ENCODE results near the gene TTLL8. TPM values are rescaled to one million over a fixed set of nuclear protein-coding genes. Genes with fewer than 3 reads are reported as not detected.

Gene TTLL8
- polyA plus RNA-seq, 2 of the 4 experiments (the other 2 are of a cell fraction): not detected

DNA sequence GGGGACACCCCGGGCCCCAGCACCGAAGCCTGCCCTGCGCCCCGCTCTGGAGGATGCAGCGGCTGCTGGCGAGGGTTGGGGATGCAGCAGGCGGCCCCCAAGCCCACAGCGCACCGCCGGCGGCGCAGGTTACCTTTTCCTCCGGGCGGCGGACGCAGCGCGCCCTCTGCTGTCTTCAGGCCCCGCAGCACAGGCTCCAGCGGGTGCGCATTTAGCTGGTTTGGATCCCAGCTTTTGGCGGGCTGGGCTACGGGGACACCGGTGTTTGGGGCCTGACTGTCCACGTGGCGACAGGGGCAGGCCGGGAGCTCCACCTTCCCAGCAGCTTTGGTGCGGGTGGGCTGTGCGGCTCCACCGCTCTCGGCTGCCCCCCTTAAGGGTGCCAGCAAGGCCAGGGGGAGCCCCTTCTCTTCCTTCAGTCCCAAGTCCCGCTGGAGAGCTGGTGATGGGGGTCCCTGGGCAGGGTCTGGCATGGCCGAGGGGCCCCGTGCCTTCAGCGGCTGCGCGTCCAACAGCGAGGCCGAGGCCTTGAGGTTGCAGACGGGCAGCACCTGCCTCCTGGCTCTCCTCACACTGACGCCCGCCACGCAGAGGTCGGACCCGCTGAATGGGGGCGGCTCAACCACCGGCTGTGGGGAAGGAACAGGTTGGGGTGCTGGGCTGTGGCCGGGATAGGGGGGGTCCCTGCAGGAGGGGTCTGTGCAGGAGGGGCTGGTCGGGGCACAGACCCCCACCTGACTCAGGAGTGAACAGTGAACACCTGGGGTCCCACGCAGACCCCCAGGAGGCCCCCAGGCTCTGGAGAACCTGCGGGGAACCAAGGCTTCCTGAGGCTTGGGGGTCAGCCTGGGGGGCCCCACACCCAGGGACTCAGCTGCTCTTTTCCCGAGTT is 27.6 kb downstream of the TTLL8 start:
- H3K4me3 ChIP-seq: peak overlapping the region; percentile 37; the same call in 2 of the 3 replicates
- CTCF ChIA-PET: interaction anchor here (0.6 to 3.1 kb wide), 50 partner anchors 11 to 294 kb away, joined by 3 to 49 read pairs (median 4); partner anchors contain the start of genes MOV10L1 and PIM3
- 38% methylated on average over 3 of the region's 52 CpGs for WGBS (ENCODE audit: missing lambda C conversion rate)
- no peaks in the 10 kb centered on the region for H3K9me3 ChIP-seq
- DNase-seq (ENCODE audit: low read depth in 1 of 2, low spot score in 1 of 2): peak; percentile 83 to 85
- peaks cover 6% of the 10 kb centered on the region; the same call in 1 of the 3 replicates for H3K4me1 ChIP-seq
- peak; percentile 88 to 95 for ATAC-seq
- H3K4me2 ChIP-seq: peak overlapping the region; percentile 99
- TF ChIP-seq MYC (IDR thresholded peaks at IDR 0.05; ENCODE audit: borderline replicate concordance, low read length) (no peak), CBX8 (IDR thresholded peaks at IDR 0.05) (no peak), RNF2 (IDR thresholded peaks at IDR 0.05; ENCODE audit: borderline replicate concordance, low read depth) (no peak), EP300 (IDR thresholded peaks at IDR 0.05) (no peak), ESRRA (IDR thresholded peaks at IDR 0.05; ENCODE audit: borderline replicate concordance, low read length) (no peak), RAD21 (conservative IDR thresholded peaks at IDR 0.05 in 1 of 2, IDR thresholded peaks at IDR 0.05 in 1 of 2) (peak; percentile 86 to 93), SMC3 (IDR thresholded peaks at IDR 0.05) (peak; percentile 95)
- TF ChIP-seq, protein P1, sequence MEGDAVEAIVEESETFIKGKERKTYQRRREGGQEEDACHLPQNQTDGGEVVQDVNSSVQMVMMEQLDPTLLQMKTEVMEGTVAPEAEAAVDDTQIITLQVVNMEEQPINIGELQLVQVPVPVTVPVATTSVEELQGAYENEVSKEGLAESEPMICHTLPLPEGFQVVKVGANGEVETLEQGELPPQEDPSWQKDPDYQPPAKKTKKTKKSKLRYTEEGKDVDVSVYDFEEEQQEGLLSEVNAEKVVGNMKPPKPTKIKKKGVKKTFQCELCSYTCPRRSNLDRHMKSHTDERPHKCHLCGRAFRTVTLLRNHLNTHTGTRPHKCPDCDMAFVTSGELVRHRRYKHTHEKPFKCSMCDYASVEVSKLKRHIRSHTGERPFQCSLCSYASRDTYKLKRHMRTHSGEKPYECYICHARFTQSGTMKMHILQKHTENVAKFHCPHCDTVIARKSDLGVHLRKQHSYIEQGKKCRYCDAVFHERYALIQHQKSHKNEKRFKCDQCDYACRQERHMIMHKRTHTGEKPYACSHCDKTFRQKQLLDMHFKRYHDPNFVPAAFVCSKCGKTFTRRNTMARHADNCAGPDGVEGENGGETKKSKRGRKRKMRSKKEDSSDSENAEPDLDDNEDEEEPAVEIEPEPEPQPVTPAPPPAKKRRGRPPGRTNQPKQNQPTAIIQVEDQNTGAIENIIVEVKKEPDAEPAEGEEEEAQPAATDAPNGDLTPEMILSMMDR (IDR thresholded peaks at IDR 0.05): peak; percentile 81
- TF ChIP-seq, protein P2, sequence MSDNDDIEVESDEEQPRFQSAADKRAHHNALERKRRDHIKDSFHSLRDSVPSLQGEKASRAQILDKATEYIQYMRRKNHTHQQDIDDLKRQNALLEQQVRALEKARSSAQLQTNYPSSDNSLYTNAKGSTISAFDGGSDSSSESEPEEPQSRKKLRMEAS (IDR thresholded peaks at IDR 0.05): peak; percentile 78
- TF ChIP-seq, protein P3, sequence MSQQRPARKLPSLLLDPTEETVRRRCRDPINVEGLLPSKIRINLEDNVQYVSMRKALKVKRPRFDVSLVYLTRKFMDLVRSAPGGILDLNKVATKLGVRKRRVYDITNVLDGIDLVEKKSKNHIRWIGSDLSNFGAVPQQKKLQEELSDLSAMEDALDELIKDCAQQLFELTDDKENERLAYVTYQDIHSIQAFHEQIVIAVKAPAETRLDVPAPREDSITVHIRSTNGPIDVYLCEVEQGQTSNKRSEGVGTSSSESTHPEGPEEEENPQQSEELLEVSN (IDR thresholded peaks at IDR 0.05; ENCODE audit: borderline replicate concordance, low read depth): peak; percentile 85
- TF ChIP-seq, protein P4, sequence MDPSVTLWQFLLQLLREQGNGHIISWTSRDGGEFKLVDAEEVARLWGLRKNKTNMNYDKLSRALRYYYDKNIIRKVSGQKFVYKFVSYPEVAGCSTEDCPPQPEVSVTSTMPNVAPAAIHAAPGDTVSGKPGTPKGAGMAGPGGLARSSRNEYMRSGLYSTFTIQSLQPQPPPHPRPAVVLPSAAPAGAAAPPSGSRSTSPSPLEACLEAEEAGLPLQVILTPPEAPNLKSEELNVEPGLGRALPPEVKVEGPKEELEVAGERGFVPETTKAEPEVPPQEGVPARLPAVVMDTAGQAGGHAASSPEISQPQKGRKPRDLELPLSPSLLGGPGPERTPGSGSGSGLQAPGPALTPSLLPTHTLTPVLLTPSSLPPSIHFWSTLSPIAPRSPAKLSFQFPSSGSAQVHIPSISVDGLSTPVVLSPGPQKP (IDR thresholded peaks at IDR 0.05; ENCODE audit: low read depth, low read length): no peak
- H3K27ac ChIP-seq: peak overlapping the region in 1 of 2 experiments; percentile 35; a peak in 1 of 6 replicates
- no peak for FAIRE-seq
- POLR2A ChIA-PET: interaction anchor here (1.1 to 1.7 kb wide), 3 partner anchors 59 to 113 kb away, joined by 3 to 7 read pairs (median 3); partner anchors contain the start of gene ALG12

DNA sequence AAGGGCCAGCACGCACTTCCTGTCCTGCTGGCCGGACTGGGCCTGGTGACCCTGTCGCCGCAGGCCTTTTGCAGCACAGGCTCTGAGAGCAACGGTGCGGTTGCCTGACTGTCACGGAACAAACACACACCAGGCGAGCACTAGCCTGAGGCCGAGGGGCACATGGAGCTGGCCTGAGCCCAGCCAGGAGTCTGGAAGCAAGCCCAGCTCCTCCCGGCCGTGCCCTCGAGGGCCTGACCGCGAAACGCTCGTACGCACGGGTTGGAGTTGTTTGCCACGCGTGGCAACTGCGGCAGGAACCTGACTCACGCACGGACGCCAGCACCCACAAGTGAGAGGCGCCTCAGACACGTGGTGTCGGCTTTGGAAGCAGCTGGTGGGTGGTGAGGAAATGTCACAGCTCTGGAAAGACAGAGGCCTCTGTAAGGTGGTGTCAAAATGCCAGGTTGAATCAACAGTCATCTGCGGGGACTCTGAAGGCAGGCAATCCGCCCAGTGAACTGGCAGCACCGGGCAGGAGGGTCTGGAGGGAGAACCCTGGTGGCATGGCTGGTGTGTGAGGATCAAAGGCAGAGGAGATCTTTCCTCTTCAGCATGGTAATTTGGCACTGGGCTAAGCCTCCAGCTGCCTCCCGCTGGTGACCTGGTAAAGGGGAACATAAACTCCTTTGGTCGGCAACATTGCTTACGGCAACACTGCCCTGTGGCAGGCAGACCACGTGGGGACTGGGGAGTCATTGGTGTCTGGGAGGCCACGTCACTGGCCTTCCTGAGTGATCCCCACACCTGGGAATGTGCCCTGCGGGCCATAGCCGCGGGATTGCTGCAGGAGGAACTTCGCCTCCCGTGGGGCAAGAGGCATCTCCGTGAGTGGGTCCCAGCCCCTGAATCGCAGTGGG is 30.2 kb downstream of the TTLL8 start:
- FAIRE-seq (no peak), ATAC-seq (peak in 1 of 2 experiments; percentile 21; a peak in 2 of 6 replicates), DNase-seq (ENCODE audit: low read depth in 1 of 2, low spot score in 1 of 2) (peak; percentile 37 to 61)
- Histone ChIP-seq H3K4me1 (peaks cover 6% of the 10 kb centered on the region; the same call in 1 of the 3 replicates), H3K4me3 (no peak overlapping the region), H3K4me2 (no peak overlapping the region), H3K27ac (no peak overlapping the region), H3K9me3 (no peaks in the 10 kb centered on the region)
- TF ChIP-seq BHLHE40 (IDR thresholded peaks at IDR 0.05; ENCODE audit: low read depth, low read length): no peak
- TF ChIP-seq ZSCAN20 (CRISPR knock-in tag; IDR thresholded peaks at IDR 0.05): no peak
- TF ChIP-seq, protein P2 (IDR thresholded peaks at IDR 0.05): peak; percentile 40; the same call in 1 of the 2 replicates
- TF ChIP-seq, protein P5, sequence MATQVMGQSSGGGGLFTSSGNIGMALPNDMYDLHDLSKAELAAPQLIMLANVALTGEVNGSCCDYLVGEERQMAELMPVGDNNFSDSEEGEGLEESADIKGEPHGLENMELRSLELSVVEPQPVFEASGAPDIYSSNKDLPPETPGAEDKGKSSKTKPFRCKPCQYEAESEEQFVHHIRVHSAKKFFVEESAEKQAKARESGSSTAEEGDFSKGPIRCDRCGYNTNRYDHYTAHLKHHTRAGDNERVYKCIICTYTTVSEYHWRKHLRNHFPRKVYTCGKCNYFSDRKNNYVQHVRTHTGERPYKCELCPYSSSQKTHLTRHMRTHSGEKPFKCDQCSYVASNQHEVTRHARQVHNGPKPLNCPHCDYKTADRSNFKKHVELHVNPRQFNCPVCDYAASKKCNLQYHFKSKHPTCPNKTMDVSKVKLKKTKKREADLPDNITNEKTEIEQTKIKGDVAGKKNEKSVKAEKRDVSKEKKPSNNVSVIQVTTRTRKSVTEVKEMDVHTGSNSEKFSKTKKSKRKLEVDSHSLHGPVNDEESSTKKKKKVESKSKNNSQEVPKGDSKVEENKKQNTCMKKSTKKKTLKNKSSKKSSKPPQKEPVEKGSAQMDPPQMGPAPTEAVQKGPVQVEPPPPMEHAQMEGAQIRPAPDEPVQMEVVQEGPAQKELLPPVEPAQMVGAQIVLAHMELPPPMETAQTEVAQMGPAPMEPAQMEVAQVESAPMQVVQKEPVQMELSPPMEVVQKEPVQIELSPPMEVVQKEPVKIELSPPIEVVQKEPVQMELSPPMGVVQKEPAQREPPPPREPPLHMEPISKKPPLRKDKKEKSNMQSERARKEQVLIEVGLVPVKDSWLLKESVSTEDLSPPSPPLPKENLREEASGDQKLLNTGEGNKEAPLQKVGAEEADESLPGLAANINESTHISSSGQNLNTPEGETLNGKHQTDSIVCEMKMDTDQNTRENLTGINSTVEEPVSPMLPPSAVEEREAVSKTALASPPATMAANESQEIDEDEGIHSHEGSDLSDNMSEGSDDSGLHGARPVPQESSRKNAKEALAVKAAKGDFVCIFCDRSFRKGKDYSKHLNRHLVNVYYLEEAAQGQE (IDR thresholded peaks at IDR 0.05): no peak
- POLR2A ChIA-PET: no interaction called here
- CTCF ChIA-PET: interaction anchor here (0.6 to 1.5 kb wide), 5 partner anchors 14 to 275 kb away, joined by 3 to 8 read pairs (median 3); no protein-coding TSS in a partner anchor
- 48% methylated on average over 30 of the region's 42 CpGs for WGBS (ENCODE audit: missing lambda C conversion rate)

Measured in A549 (cell line).